DND-41 (cell line): ENCODE measurements around the gene CDKN2B-AS1.

Experiments used
- ATAC-seq: fragments of 200-7000 bp; cut with Tn5 transposase; 3 replicates; pipeline ENCODE4 v1.9.1; 2021; ENCODE audit warnings: low read depth; ENCODE audit not compliant: insufficient read depth
- DNase-seq: peaks from one replicate; pipeline ENCODE4 v3.0.0-alpha.2; 2020
- H2AFZ ChIP-seq: 2 replicates; pipeline ENCODE4 v1.6.0; 2012; ENCODE audit warnings: low read depth, low read length
- H3K27ac ChIP-seq: 2 replicates; pipeline ENCODE4 v1.5.1; 2012; ENCODE audit warnings: low read length, inconsistent platforms
- H3K27me3 ChIP-seq: fragments of 200-600 bp; sonication (generic); 2 replicates; pipeline ENCODE4 v1.6.0; 2012; ENCODE audit warnings: low read length, mild to moderate bottlenecking, inconsistent platforms; ENCODE audit not compliant: insufficient read depth, poor library complexity
- H3K36me3 ChIP-seq: 2 replicates; pipeline ENCODE4 v1.5.1; 2012; ENCODE audit warnings: low read length, inconsistent platforms; ENCODE audit not compliant: insufficient read depth
- H3K4me1 ChIP-seq: 2 replicates; pipeline ENCODE4 v1.5.1; 2012; ENCODE audit warnings: mild to moderate bottlenecking, low read length; ENCODE audit not compliant: insufficient read depth
- H3K4me2 ChIP-seq: 2 replicates; pipeline ENCODE4 v1.6.0; 2012; ENCODE audit warnings: mild to moderate bottlenecking, moderate library complexity, low read length, inconsistent platforms; ENCODE audit not compliant: insufficient read depth
- H3K4me3 ChIP-seq, 2 experiments: fragments of 200-600 bp in 1 of 2; shearing (Covaris generic) in 1 of 2; 2 replicates each; pipeline ENCODE4 v1.5.1; 2012 to 2016; ENCODE audit warnings: inconsistent platforms in 2 of 2, low read length in 2 of 2, mild to moderate bottlenecking in 2 of 2, low read depth in 1 of 2, moderate library complexity in 1 of 2
- H3K79me2 ChIP-seq: 2 replicates; pipeline ENCODE4 v1.6.0; 2012; ENCODE audit warnings: low read length, inconsistent platforms; ENCODE audit not compliant: insufficient read depth
- H3K9ac ChIP-seq: 2 replicates; pipeline ENCODE4 v1.6.0; 2012; ENCODE audit warnings: low read depth, mild to moderate bottlenecking, inconsistent platforms, low read length, moderate library complexity
- H3K9me3 ChIP-seq: 2 replicates; pipeline ENCODE4 v1.5.1; 2012; ENCODE audit warnings: low read length, moderate library complexity, mild to moderate bottlenecking, inconsistent platforms; ENCODE audit not compliant: insufficient read depth, severe bottlenecking
- H4K20me1 ChIP-seq: 2 replicates; pipeline ENCODE4 v1.6.0; 2012; ENCODE audit warnings: low read length; ENCODE audit not compliant: insufficient read depth
- EZH2 ChIP-seq: IDR thresholded peaks from 3 replicates; pipeline ENCODE4 v1.6.1; 2012; ENCODE audit warnings: borderline replicate concordance, low read depth, mild to moderate bottlenecking, moderate library complexity, low read length, inconsistent platforms; ENCODE audit not compliant: severe bottlenecking
- TF ChIP-seq, protein P1 (sequence below): IDR thresholded peaks from 2 replicates; pipeline ENCODE4 v1.5.1; 2012; ENCODE audit warnings: borderline replicate concordance, low read length, moderate library complexity, mild to moderate bottlenecking; ENCODE audit not compliant: poor library complexity, severe bottlenecking; ENCODE audit errors: extremely low read depth

Gene CDKN2B-AS1

DNA sequence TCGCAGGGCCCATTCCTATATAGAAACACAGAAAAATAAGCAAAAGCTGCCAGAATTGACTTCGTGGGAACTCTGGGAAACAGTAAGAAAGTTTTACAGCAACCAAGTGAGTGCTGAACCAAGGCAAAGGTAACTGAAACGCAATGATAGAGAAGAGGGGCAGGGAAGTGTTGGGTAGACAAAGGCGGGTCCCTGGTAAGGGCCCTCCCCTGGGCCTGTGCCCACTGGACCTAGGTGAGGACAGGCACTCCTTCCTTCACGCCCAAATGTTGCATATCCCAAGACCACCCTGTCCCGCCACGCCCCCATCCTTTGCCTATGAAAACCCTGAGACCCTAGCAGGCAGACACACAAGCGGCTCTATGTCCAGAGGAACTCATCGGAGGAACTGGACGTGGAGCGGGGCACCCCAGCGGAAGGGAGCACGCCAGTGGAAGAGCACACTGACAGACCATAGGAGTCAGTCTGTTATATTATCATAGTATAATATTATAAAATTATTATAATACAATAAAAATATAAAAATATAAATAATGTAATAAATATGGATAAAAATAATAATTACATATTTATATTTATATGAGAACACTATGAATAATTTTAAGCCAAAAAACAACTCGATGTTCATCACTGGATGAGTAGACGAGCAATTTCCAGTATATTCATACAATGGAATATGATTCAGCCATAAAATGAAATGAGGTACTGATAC, 28.3 kb upstream of the CDKN2B-AS1 start:
- no peak overlapping the region for H3K9ac ChIP-seq
- ATAC-seq (0 out of 3 replicates have a peak, but pooled peaks have one; percentile 21), DNase-seq (no peak)
- H3K27ac ChIP-seq: no peak overlapping the region
- H3K27me3 ChIP-seq: no peaks in the 10 kb centered on the region
- TF ChIP-seq EZH2: no peak
- TF ChIP-seq, protein P1, sequence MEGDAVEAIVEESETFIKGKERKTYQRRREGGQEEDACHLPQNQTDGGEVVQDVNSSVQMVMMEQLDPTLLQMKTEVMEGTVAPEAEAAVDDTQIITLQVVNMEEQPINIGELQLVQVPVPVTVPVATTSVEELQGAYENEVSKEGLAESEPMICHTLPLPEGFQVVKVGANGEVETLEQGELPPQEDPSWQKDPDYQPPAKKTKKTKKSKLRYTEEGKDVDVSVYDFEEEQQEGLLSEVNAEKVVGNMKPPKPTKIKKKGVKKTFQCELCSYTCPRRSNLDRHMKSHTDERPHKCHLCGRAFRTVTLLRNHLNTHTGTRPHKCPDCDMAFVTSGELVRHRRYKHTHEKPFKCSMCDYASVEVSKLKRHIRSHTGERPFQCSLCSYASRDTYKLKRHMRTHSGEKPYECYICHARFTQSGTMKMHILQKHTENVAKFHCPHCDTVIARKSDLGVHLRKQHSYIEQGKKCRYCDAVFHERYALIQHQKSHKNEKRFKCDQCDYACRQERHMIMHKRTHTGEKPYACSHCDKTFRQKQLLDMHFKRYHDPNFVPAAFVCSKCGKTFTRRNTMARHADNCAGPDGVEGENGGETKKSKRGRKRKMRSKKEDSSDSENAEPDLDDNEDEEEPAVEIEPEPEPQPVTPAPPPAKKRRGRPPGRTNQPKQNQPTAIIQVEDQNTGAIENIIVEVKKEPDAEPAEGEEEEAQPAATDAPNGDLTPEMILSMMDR: no peak
- H3K9me3 ChIP-seq: no peaks in the 10 kb centered on the region
- peaks cover 21% of the 10 kb centered on the region for H3K79me2 ChIP-seq
- H3K4me3 ChIP-seq: no peak overlapping the region
- no peak overlapping the region for H3K4me2 ChIP-seq
- H3K36me3 ChIP-seq: peaks cover 54% of the 10 kb centered on the region
- no peaks in the 10 kb centered on the region for H3K4me1 ChIP-seq
- H2AFZ ChIP-seq: no peak overlapping the region
- peaks cover 13% of the 10 kb centered on the region for H4K20me1 ChIP-seq

DNA sequence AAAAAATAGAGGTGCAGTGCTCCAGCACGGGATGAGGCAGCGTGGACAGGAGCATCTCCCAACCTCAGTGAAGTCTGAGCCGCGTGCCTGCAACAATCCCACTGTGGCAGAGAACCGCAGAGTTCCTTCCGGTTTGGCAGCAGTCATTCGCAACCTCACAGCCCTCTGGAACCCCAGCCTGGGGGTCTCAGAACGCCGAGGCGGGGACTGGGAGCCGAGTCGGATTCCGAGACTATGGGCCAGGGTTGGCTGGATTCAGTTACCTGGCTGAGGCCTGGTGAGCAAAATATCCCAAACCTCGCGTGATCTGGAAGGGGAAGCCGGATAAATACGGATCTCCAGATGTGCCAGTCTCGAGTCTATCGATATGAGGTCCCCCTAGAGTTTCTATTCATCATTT, 27.4 kb upstream of the CDKN2B-AS1 start:
- Histone ChIP-seq H3K4me3 (no peak overlapping the region), H3K27me3 (no peaks in the 10 kb centered on the region)
- ATAC-seq: peak; percentile 6; the same call in 1 of the 3 replicates

DNA sequence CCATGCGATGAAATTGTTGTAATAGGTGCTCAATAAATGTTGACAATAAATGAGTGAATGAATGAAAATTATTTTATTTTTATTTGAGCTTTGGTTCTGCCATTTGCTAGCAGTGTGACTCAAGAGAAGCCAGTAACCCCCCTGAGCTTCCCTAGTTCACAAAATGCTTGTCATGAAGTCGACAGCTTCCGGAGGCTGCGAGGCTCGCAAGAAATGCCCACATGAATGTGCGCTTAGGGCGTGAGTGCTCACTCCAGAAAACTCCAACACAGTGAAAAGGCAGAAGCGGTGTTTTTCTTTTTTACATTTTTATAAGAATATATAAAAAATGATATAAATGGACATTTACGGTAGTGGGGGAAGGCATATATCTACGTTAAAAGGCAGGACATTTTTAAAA, 26.9 kb upstream of the CDKN2B-AS1 start:
- Histone ChIP-seq H3K9ac (no peak overlapping the region), H4K20me1 (peaks cover 20% of the 10 kb centered on the region), H3K4me1 (peaks cover 10% of the 10 kb centered on the region), H2AFZ (no peak overlapping the region), H3K4me2 (no peak overlapping the region), H3K79me2 (peaks cover 35% of the 10 kb centered on the region), H3K36me3 (peaks cover 66% of the 10 kb centered on the region), H3K4me3 (no peak overlapping the region), H3K27me3 (no peaks in the 10 kb centered on the region), H3K9me3 (no peaks in the 10 kb centered on the region), H3K27ac (no peak overlapping the region)
- ATAC-seq: no peak
- DNase-seq: no peak
- TF ChIP-seq, protein P1: no peak
- TF ChIP-seq EZH2: no peak

More for the DNA sequence above, 27.4 kb upstream of the CDKN2B-AS1 start:
- TF ChIP-seq EZH2: no peak
- TF ChIP-seq, protein P1: no peak
- no peak for DNase-seq
- H3K4me2 ChIP-seq: no peak overlapping the region
- H3K79me2 ChIP-seq: peaks cover 30% of the 10 kb centered on the region
- no peak overlapping the region for H3K9ac ChIP-seq
- H4K20me1 ChIP-seq: peaks cover 18% of the 10 kb centered on the region
- no peak overlapping the region for H2AFZ ChIP-seq
- peaks cover 62% of the 10 kb centered on the region for H3K36me3 ChIP-seq
- peaks cover 5% of the 10 kb centered on the region for H3K4me1 ChIP-seq
- no peaks in the 10 kb centered on the region for H3K9me3 ChIP-seq
- no peak overlapping the region for H3K27ac ChIP-seq
